ENCODE measurements around the gene ALOX12.
"Not testable (repeated sequence)": the region's sequence is repeated elsewhere in the genome, so short reads cannot be mapped to it uniquely, and the experiment has no call there.

Gene ALOX12

DNA sequence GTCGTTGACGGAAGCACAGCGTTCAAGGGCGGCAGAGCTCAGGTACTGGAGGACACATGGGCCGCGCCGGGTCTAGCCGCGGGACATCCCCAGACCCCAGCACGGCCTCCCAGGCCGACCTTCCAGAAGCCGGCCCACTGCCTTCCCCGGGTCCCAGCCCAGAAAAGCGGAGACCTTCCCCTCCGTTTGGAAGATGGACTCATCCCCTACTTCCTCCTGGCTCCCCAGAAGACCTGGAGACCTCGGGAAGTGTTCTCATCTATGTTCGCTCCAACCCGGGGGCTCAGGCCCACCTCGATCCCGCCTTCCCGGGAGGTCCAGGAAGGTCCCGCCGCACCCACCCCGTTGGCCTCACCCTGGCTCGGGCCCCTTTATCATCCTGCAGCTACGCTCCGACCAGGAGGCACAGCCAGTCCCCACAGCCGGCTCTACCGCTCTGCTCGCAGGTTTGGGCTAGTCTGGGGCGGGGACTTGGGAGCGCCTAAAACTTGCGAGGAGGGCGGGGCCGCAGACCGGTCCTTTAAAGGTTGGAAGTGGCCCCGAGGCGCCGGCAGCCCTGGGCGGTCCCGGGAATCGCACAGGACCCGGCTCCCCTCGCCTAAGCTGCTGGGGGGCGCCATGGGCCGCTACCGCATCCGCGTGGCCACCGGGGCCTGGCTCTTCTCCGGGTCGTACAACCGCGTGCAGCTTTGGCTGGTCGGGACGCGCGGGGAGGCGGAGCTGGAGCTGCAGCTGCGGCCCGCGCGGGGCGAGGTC, at the start of gene ALOX12:
TSS of gene ALOX12 (plus strand) at position 550 of the 756 bp plus-strand sequence. CDS start at position 619, 69 bp downstream.
- no peaks in the 10 kb centered on the region for H3K27me3 ChIP-seq (ENCODE audit: insufficient read depth, poor library complexity, severe bottlenecking)
- H3K9me3 ChIP-seq (ENCODE audit: severe bottlenecking), result no peaks in the 10 kb centered on the region
- peaks cover 4% of the 10 kb centered on the region for H3K4me1 ChIP-seq (ENCODE audit: insufficient read depth, poor library complexity, severe bottlenecking)
- DNase-seq (ENCODE audit: low spot score) (no peak), ATAC-seq (ENCODE audit: low read depth) (peak; percentile 89)
- H3K27ac ChIP-seq (ENCODE audit: poor library complexity, severe bottlenecking), result no peak within 1 kb of the TSS
- TF ChIP-seq, protein P1, sequence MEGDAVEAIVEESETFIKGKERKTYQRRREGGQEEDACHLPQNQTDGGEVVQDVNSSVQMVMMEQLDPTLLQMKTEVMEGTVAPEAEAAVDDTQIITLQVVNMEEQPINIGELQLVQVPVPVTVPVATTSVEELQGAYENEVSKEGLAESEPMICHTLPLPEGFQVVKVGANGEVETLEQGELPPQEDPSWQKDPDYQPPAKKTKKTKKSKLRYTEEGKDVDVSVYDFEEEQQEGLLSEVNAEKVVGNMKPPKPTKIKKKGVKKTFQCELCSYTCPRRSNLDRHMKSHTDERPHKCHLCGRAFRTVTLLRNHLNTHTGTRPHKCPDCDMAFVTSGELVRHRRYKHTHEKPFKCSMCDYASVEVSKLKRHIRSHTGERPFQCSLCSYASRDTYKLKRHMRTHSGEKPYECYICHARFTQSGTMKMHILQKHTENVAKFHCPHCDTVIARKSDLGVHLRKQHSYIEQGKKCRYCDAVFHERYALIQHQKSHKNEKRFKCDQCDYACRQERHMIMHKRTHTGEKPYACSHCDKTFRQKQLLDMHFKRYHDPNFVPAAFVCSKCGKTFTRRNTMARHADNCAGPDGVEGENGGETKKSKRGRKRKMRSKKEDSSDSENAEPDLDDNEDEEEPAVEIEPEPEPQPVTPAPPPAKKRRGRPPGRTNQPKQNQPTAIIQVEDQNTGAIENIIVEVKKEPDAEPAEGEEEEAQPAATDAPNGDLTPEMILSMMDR (IDR thresholded peaks at IDR 0.05; ENCODE audit: poor library complexity, severe bottlenecking), result no peak
- peaks cover 4% of the 10 kb centered on the region; the same call in 1 of the 2 replicates for H3K36me3 ChIP-seq (ENCODE audit: low read depth)
- H3K4me3 ChIP-seq (ENCODE audit: severe bottlenecking), result peak within 1 kb of the TSS; percentile 40

GRCh38 chr17:6947745-6948144, 48.1 kb upstream of the ALOX12 start:
- Histone ChIP-seq H3K4me3 (ENCODE audit: severe bottlenecking) (no peak overlapping the region), H3K27ac (ENCODE audit: poor library complexity, severe bottlenecking) (no peak overlapping the region), H3K36me3 (ENCODE audit: low read depth) (no peaks in the 10 kb centered on the region), H3K9me3 (ENCODE audit: severe bottlenecking) (no peaks in the 10 kb centered on the region), H3K4me1 (ENCODE audit: insufficient read depth, poor library complexity, severe bottlenecking) (no peaks in the 10 kb centered on the region), H3K27me3 (ENCODE audit: insufficient read depth, poor library complexity, severe bottlenecking) (no peaks in the 10 kb centered on the region)
- TF ChIP-seq, protein P1 (IDR thresholded peaks at IDR 0.05; ENCODE audit: poor library complexity, severe bottlenecking), result no peak
- DNase-seq (ENCODE audit: low spot score), result no peak
- no peak for ATAC-seq (ENCODE audit: low read depth)

- Histone ChIP-seq H3K36me3 (ENCODE audit: low read depth) (no peaks in the 10 kb centered on the region), H3K9me3 (ENCODE audit: severe bottlenecking) (no peaks in the 10 kb centered on the region), H3K4me3 (ENCODE audit: severe bottlenecking) (no peak overlapping the region), H3K27ac (ENCODE audit: poor library complexity, severe bottlenecking) (no peak overlapping the region), H3K4me1 (ENCODE audit: insufficient read depth, poor library complexity, severe bottlenecking) (peaks cover 1% of the 10 kb centered on the region), H3K27me3 (ENCODE audit: insufficient read depth, poor library complexity, severe bottlenecking) (no peaks in the 10 kb centered on the region)
- TF ChIP-seq, protein P1 (IDR thresholded peaks at IDR 0.05; ENCODE audit: poor library complexity, severe bottlenecking), result no peak
- no peak for ATAC-seq (ENCODE audit: low read depth)
- no peak for DNase-seq (ENCODE audit: low spot score)
These were observed 47.3 kb upstream of the ALOX12 start for GRCh38 chr17:6948562-6948961.

GRCh38 chr17:6948976-6949375, 46.9 kb upstream of the ALOX12 start:
- TF ChIP-seq, protein P1 (IDR thresholded peaks at IDR 0.05; ENCODE audit: poor library complexity, severe bottlenecking), result no peak
- ATAC-seq (ENCODE audit: low read depth) (no peak), DNase-seq (ENCODE audit: low spot score) (no peak)
- H3K4me3 ChIP-seq (ENCODE audit: severe bottlenecking), result no peak overlapping the region
- peaks cover 5% of the 10 kb centered on the region for H3K4me1 ChIP-seq (ENCODE audit: insufficient read depth, poor library complexity, severe bottlenecking)
- H3K36me3 ChIP-seq (ENCODE audit: low read depth), result no peaks in the 10 kb centered on the region
- H3K27ac ChIP-seq (ENCODE audit: poor library complexity, severe bottlenecking), result no peak overlapping the region
- no peaks in the 10 kb centered on the region for H3K27me3 ChIP-seq (ENCODE audit: insufficient read depth, poor library complexity, severe bottlenecking)
- H3K9me3 ChIP-seq (ENCODE audit: severe bottlenecking), result no peaks in the 10 kb centered on the region

DNA sequence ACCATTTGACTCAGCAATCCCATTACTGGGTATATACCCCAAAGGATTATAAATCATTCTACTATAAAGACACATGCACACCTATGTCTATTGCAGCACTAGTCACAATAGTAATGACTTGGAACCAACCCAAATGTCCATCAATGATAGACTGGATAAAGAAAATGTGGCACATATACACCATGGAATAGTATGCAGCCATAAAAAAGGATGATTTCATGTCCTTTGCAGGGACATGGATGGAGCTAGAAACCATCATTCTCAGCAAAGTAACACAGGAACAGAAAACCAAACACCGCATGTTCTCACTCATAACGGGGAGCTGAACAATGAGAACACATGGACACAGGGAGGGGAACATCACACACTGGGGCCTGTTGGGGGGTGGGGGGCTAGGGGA, 44.9 kb upstream of the ALOX12 start:
- H3K36me3 ChIP-seq (ENCODE audit: low read depth); H3K27me3 ChIP-seq (ENCODE audit: insufficient read depth, poor library complexity, severe bottlenecking); DNase-seq (ENCODE audit: low spot score); H3K27ac ChIP-seq (ENCODE audit: poor library complexity, severe bottlenecking); H3K9me3 ChIP-seq (ENCODE audit: severe bottlenecking); H3K4me3 ChIP-seq (ENCODE audit: severe bottlenecking); H3K4me1 ChIP-seq (ENCODE audit: insufficient read depth, poor library complexity, severe bottlenecking); ATAC-seq (ENCODE audit: low read depth): not testable (repeated sequence)

Data from RWPE2 (cell line).